ENCODE results near the gene SEC24D.

SEC24D gene

DNA sequence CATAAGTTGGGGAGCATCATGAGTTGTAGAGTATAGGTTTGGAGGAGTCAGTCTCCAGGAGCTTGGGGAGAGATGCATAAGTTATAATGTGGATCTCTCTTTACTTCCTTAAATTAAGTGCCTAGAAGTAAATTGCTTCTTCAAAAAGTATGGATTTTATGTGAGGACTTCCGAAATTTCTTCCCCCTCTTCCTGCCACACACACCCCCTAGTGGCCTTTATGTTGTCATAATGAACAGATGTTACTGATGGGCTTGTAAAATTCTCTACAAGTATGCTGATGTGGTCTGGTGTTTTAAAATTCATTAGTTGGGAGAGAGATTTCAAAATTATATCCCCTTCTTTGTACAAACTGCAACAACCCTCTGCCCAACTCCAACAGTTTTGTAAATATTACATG, 153.0 kb downstream of the SEC24D start:
- H3K9me3 ChIP-seq (ENCODE audit: low read length): no peaks in the 10 kb centered on the region
- H3K4me3 ChIP-seq (ENCODE audit: low read depth, low read length, poor library complexity, severe bottlenecking): no peak overlapping the region
- TF ChIP-seq EZH2 (IDR thresholded peaks at IDR 0.05; ENCODE audit: borderline replicate concordance, low read length): no peak
- TF ChIP-seq CTCF (IDR thresholded peaks at IDR 0.05; ENCODE audit: low read length): peak; percentile 60
- H3K79me2 ChIP-seq (ENCODE audit: insufficient read depth, low read length): peaks cover 23% of the 10 kb centered on the region
- no peaks in the 10 kb centered on the region for H3K27me3 ChIP-seq (ENCODE audit: insufficient read depth, low read length)
- H3K9ac ChIP-seq (ENCODE audit: low read length): no peak overlapping the region
- H2AFZ ChIP-seq (ENCODE audit: low read length): 0 out of 2 replicates have a peak overlapping the region, but pooled peaks have one; percentile 38
- H3K4me1 ChIP-seq (ENCODE audit: insufficient read depth, low read length, severe bottlenecking): peaks cover 31% of the 10 kb centered on the region
- H3F3A ChIP-seq (ENCODE audit: insufficient read depth, low read length): no peaks in the 10 kb centered on the region
- no peak overlapping the region for H3K27ac ChIP-seq (ENCODE audit: low read depth, low read length, poor library complexity, severe bottlenecking)
- no peak overlapping the region for H3K4me2 ChIP-seq (ENCODE audit: low read length)
- H4K20me1 ChIP-seq (ENCODE audit: insufficient read depth, low read length): no peaks in the 10 kb centered on the region
- H3K36me3 ChIP-seq (ENCODE audit: insufficient read depth, low read length): peaks cover 7% of the 10 kb centered on the region; the same call in 1 of the 2 replicates
- no peaks in the 10 kb centered on the region for H3K9me2 ChIP-seq (ENCODE audit: low read depth, low read length)

GRCh38 chr4:118680808-118681207, 155.1 kb downstream of the SEC24D start:
- TF ChIP-seq CTCF (IDR thresholded peaks at IDR 0.05; ENCODE audit: low read length): no peak
- TF ChIP-seq EZH2 (IDR thresholded peaks at IDR 0.05; ENCODE audit: borderline replicate concordance, low read length): no peak
- Histone ChIP-seq H3K27me3 (ENCODE audit: insufficient read depth, low read length) (no peaks in the 10 kb centered on the region), H3K9me2 (ENCODE audit: low read depth, low read length) (no peaks in the 10 kb centered on the region), H3K27ac (ENCODE audit: low read depth, low read length, poor library complexity, severe bottlenecking) (no peak overlapping the region), H3K9ac (ENCODE audit: low read length) (no peak overlapping the region), H3K4me1 (ENCODE audit: insufficient read depth, low read length, severe bottlenecking) (peaks cover 15% of the 10 kb centered on the region), H3K4me2 (ENCODE audit: low read length) (no peak overlapping the region), H3K36me3 (ENCODE audit: insufficient read depth, low read length) (no peaks in the 10 kb centered on the region), H3F3A (ENCODE audit: insufficient read depth, low read length) (no peaks in the 10 kb centered on the region), H3K79me2 (ENCODE audit: insufficient read depth, low read length) (peaks cover 3% of the 10 kb centered on the region), H3K4me3 (ENCODE audit: low read depth, low read length, poor library complexity, severe bottlenecking) (no peak overlapping the region), H2AFZ (ENCODE audit: low read length) (no peak overlapping the region), H3K9me3 (ENCODE audit: low read length) (no peaks in the 10 kb centered on the region), H4K20me1 (ENCODE audit: insufficient read depth, low read length) (no peaks in the 10 kb centered on the region)

DNA sequence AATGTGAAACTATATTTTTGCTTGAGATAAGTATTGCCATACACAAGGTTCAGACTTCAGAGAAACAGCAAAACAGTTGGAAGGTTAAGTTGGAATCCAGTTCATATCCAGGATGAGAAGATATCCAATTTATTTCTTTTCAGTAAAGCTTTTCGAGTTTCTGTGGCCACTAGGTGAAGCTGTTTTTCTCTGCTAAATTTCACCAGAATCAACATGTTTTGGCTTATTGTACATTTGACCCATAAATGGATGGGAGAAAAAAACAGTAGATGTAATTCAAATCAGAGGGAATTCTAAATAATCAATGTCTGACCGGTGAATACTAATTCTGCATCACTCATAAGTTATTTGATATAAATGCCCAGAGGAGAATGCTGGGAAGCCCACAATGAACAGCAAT, 159.8 kb downstream of the SEC24D start:
- Histone ChIP-seq H4K20me1 (ENCODE audit: insufficient read depth, low read length) (no peaks in the 10 kb centered on the region), H3K9me2 (ENCODE audit: low read depth, low read length) (no peaks in the 10 kb centered on the region), H3F3A (ENCODE audit: insufficient read depth, low read length) (no peaks in the 10 kb centered on the region), H3K9ac (ENCODE audit: low read length) (no peak overlapping the region), H3K27ac (ENCODE audit: low read depth, low read length, poor library complexity, severe bottlenecking) (no peak overlapping the region), H2AFZ (ENCODE audit: low read length) (no peak overlapping the region), H3K79me2 (ENCODE audit: insufficient read depth, low read length) (no peaks in the 10 kb centered on the region), H3K27me3 (ENCODE audit: insufficient read depth, low read length) (no peaks in the 10 kb centered on the region), H3K4me2 (ENCODE audit: low read length) (no peak overlapping the region), H3K9me3 (ENCODE audit: low read length) (no peaks in the 10 kb centered on the region), H3K4me1 (ENCODE audit: insufficient read depth, low read length, severe bottlenecking) (no peaks in the 10 kb centered on the region), H3K4me3 (ENCODE audit: low read depth, low read length, poor library complexity, severe bottlenecking) (no peak overlapping the region), H3K36me3 (ENCODE audit: insufficient read depth, low read length) (no peaks in the 10 kb centered on the region)
- TF ChIP-seq EZH2 (IDR thresholded peaks at IDR 0.05; ENCODE audit: borderline replicate concordance, low read length): no peak
- no peak for TF ChIP-seq CTCF (IDR thresholded peaks at IDR 0.05; ENCODE audit: low read length)
